MCF 10A (cell line): ENCODE measurements around the gene PHF20. TPM values are rescaled to one million over a fixed set of nuclear protein-coding genes. Genes with fewer than 3 reads are reported as not detected.

ENCODE experiments used
- BruUV-seq: library from RNA; stranded (reverse); fragments of 400-500 nt; replicated peaks from 2 replicates; lab custom pipeline; 2021; lab: Mats Ljungman, UMichigan
- CTCF ChIA-PET: fragments of 300-600 bp; sonication (Branson Sonifier 250); formaldehyde crosslinking; extraction: SDS; loops from one replicate; lab custom pipeline; 2021; ENCODE audit warnings: antibody characterized with exemption, inconsistent platforms; lab: Yijun Ruan, JAX
- POLR2A ChIA-PET: fragments of 300-600, 350-650 bp; sonication (Branson Sonifier 250); formaldehyde crosslinking; extraction: SDS; loops from one replicate; lab custom pipeline; 2020; ENCODE audit warnings: antibody characterized with exemption, inconsistent platforms; lab: Yijun Ruan, JAX
- DNase-seq: peaks from one replicate; pipeline ENCODE4 v3.0.0-alpha.2; 2018; ENCODE audit not compliant: unreplicated experiment
- H3K27ac Mint-ChIP-seq: one replicate; pipeline ENCODE4 v1.8.0; 2022; ENCODE audit warnings: mild to moderate bottlenecking, low read depth, mixed read lengths; ENCODE audit not compliant: unreplicated experiment
- H3K27me3 Mint-ChIP-seq: one replicate; pipeline ENCODE4 v1.8.0; 2022; ENCODE audit warnings: mixed read lengths; ENCODE audit not compliant: insufficient read depth, unreplicated experiment
- H3K36me3 Mint-ChIP-seq: one replicate; pipeline ENCODE4 v1.8.0; 2022; ENCODE audit warnings: mild to moderate bottlenecking, moderate library complexity, mixed read lengths; ENCODE audit not compliant: insufficient read depth, unreplicated experiment
- H3K4me1 Mint-ChIP-seq: one replicate; pipeline ENCODE4 v1.8.0; 2022; ENCODE audit warnings: mixed read lengths; ENCODE audit not compliant: insufficient read depth, unreplicated experiment
- H3K4me3 Mint-ChIP-seq: one replicate; pipeline ENCODE4 v1.8.0; 2022; ENCODE audit warnings: mild to moderate bottlenecking, moderate library complexity, mixed read lengths; ENCODE audit not compliant: unreplicated experiment
- H3K9me3 Mint-ChIP-seq: one replicate; pipeline ENCODE4 v1.8.0; 2022; ENCODE audit warnings: mixed read lengths; ENCODE audit not compliant: unreplicated experiment
- CTCF ChIP-seq: fragments of 200-600 bp; IDR thresholded peaks from one replicate; pipeline ENCODE4 v1.8.0; 2022; ENCODE audit warnings: antibody characterized with exemption, mild to moderate bottlenecking; ENCODE audit not compliant: unreplicated experiment
- intact Hi-C: fragments of 100-400 bp; cut with micrococcal nuclease; formaldehyde crosslinking; loops from 2 replicates; pipeline ENCODE4 v1.14.1; 2022
- total RNA-seq: library from RNA; stranded (reverse); gene quantifications from 2 replicates; pipeline ENCODE4 v1.2.3, GENCODE V29; 2022

Gene PHF20
- total RNA-seq, 1 experiment from 2014 or later = 74.7 TPM

GRCh38 chr20:35856866-35857265 lies 85.1 kb downstream of the PHF20 start:
- Mint-ChIP-seq H3K27ac (peak overlapping the region; percentile 21), H3K27me3 (no peaks in the 10 kb centered on the region), H3K36me3 (peaks cover 72% of the 10 kb centered on the region), H3K4me1 (peaks cover 23% of the 10 kb centered on the region), H3K9me3 (no peaks in the 10 kb centered on the region), H3K4me3 (no peak overlapping the region)
- no peak for DNase-seq
- POLR2A ChIA-PET = interaction anchor here (0.6 to 3.6 kb wide), 7 partner anchors 9 to 27 kb away, joined by 3 to 26 read pairs (median 4); no protein-coding TSS in a partner anchor
- CTCF ChIA-PET = interaction anchor here (2.0 kb wide), 1 partner anchor 10 kb away, joined by 5 read pairs; no protein-coding TSS in a partner anchor
- intact Hi-C loops = no loop called here
- no peak for TF ChIP-seq CTCF
- BruUV-seq = no TSS peak

DNA sequence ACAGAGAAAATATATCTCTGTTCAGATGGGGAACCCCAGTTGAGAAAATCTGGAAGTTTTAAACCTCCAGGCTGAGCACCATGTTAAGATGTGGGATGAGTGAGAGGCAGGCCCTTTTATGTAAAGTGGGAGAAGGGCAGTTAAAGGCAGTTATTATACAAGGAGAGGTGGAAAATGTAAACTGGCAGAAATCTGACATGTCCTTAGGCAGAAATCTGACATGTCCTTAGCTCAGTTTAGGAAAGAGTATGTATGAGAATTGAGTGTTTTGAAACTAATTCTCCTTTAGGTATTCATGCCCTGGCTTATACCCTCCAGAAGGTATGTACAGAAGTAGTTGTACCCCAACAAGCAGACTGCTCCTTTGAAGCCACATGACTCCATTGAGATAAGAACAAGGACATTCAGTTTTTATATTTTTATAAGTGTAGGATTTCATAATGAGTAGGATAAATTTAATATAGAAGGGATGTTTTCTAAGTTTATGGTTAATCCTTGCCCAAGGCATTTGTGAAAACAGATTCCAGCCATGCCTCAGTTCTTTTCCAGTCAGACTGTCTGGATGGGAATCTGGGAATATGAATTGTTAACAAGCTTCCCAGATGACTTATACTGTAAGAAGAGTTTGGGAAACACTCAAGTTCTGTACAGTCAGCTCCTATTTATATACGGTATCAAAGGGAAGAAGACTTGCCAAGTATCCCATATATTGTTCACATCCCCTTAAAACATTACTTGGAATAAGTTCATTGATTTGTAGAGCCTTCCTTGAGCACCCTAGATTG lies 94.8 kb downstream of the PHF20 start:
- no TSS peak for BruUV-seq
- POLR2A ChIA-PET = interaction anchor here (0.6 to 8.0 kb wide), 16 partner anchors 9 to 127 kb away, joined by 3 to 73 read pairs (median 4); partner anchors contain the start of gene RBM39
- H3K4me1 Mint-ChIP-seq = peaks cover 28% of the 10 kb centered on the region
- H3K36me3 Mint-ChIP-seq = peaks cover 31% of the 10 kb centered on the region
- no peak for TF ChIP-seq CTCF
- DNase-seq = no peak
- H3K27me3 Mint-ChIP-seq = no peaks in the 10 kb centered on the region
- H3K4me3 Mint-ChIP-seq = no peak overlapping the region
- no peaks in the 10 kb centered on the region for H3K9me3 Mint-ChIP-seq
- intact Hi-C loops = no loop called here
- CTCF ChIA-PET = interaction anchor here (0.5 to 2.1 kb wide), 3 partner anchors 17 to 96 kb away, joined by 3 to 9 read pairs (median 5); no protein-coding TSS in a partner anchor
- H3K27ac Mint-ChIP-seq = peak overlapping the region; percentile 82

- ChIA-PET CTCF (interaction anchor here (1.2 to 1.6 kb wide), 2 partner anchors 76 to 129 kb away, joined by 5 read pairs; partner anchors contain the start of gene RBM39), POLR2A (interaction anchor here (0.8 to 8.0 kb wide), 10 partner anchors 9 to 129 kb away, joined by 4 to 73 read pairs (median 4); partner anchors contain the start of genes PHF20, RBM39 and SCAND1)
- peak overlapping the region; percentile 67 for H3K4me3 Mint-ChIP-seq
- no peaks in the 10 kb centered on the region for H3K27me3 Mint-ChIP-seq
- H3K36me3 Mint-ChIP-seq = peaks cover 42% of the 10 kb centered on the region
- no peak for TF ChIP-seq CTCF
- peak; percentile 49 for DNase-seq
- peak overlapping the region; percentile 95 for H3K27ac Mint-ChIP-seq
- H3K9me3 Mint-ChIP-seq = no peaks in the 10 kb centered on the region
- peaks cover 39% of the 10 kb centered on the region for H3K4me1 Mint-ChIP-seq
- BruUV-seq = no TSS peak
- intact Hi-C loops = no loop called here
Observed at GRCh38 chr20:35870541-35871258, 98.9 kb downstream of the PHF20 start.
